Heart left ventricle (tissue), 13 donors: ENCODE results near the gene ZNF697.

Experiments used
- POLR2A ChIP-seq, 2 donors: fragments of 450-650 bp; IDR thresholded peaks; one replicate each; pipeline ENCODE4 v1.6.1; 2017; ENCODE audit warnings: antibody characterized with exemption in 2 of 2, mild to moderate bottlenecking in 2 of 2, moderate library complexity in 2 of 2
- TF ChIP-seq, protein P1 (sequence below), 12 donors: fragments of 200-600 bp; sonication (generic) in 4 of 12; IDR thresholded peaks; one replicate each; pipeline versions ENCODE4 v1.5.0 to v1.8.0; 2018 to 2022; ENCODE audit warnings: antibody characterized with exemption in 12 of 12, mild to moderate bottlenecking in 5 of 12
- donor health status: ischemic (EF 13 %, LVEDD 7.1; RV severe dilation, severe dysfunction).
- donor health status: DM: no; HTN: yes; CAD: no.
- donor health status: DM: no; HTN: no; CAD: no.
- donor health status: ischemic (EF 25% LVEDD 6.9; RV normal size, moderate dysfunction).
- donor health status: ischemic (EF 25% LVEDD 5.7; RV mildly dilated, moderate dysfunction).
- donor health status: ischemic (EF 35%, LVEDD 5.7; RV mildly dilated, moderate dysfunction).
- donor health status: nonischemic (EF 11% LVEDD 7.7; RV severe dilation, severe dysfunction).
- donor health status: DM: yes; HTN: yes; CAD: no.
- donor health status: PGD.
- donor health status: ischemic (EF 29% LVEDD 5.4; RV normal size, mild dysfunction).
- donor health status: nonischemic (EF 23%, LVEDD 6.1; RV moderate dilation, normal function).

DNA sequence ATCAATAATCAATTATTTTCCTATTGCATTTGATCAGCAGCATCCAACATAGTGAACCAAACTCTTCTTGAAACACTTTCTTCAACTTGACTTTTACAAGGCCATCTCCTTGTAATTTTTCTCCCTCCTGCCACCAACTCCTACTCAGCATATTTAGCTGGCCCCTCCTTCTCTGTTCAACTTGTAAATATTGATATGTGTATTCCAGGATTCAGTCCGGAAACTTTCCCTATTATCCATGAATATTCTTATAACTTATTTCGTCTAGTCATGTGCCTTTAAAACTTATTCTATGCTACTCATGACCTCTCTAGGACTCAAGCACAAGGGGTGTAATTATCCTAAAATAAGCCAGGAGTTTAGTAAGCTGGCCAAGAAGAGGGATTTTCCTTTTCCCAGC is 52.9 kb downstream of the ZNF697 start:
- TF ChIP-seq POLR2A (IDR thresholded peaks at IDR 0.05): no peak
- TF ChIP-seq, protein P1, sequence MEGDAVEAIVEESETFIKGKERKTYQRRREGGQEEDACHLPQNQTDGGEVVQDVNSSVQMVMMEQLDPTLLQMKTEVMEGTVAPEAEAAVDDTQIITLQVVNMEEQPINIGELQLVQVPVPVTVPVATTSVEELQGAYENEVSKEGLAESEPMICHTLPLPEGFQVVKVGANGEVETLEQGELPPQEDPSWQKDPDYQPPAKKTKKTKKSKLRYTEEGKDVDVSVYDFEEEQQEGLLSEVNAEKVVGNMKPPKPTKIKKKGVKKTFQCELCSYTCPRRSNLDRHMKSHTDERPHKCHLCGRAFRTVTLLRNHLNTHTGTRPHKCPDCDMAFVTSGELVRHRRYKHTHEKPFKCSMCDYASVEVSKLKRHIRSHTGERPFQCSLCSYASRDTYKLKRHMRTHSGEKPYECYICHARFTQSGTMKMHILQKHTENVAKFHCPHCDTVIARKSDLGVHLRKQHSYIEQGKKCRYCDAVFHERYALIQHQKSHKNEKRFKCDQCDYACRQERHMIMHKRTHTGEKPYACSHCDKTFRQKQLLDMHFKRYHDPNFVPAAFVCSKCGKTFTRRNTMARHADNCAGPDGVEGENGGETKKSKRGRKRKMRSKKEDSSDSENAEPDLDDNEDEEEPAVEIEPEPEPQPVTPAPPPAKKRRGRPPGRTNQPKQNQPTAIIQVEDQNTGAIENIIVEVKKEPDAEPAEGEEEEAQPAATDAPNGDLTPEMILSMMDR (IDR thresholded peaks at IDR 0.05): no peak
